OCI-LY1 (cell line): ENCODE results near the gene ST8SIA1.

Experiments used
- CTCF ChIP-seq: fragments of 200-600 bp; sonication (generic), shearing (Covaris generic); IDR thresholded peaks from 2 replicates; pipeline ENCODE4 v1.5.1; 2017; ENCODE audit warnings: mild to moderate bottlenecking, antibody characterized with exemption, low read length, moderate library complexity, mixed read lengths
- EZH2 ChIP-seq: fragments of 200-600 bp; sonication (generic), shearing (Covaris generic); IDR thresholded peaks from 2 replicates; pipeline ENCODE4 v1.8.0; 2017; ENCODE audit warnings: borderline replicate concordance, mixed run types, mild to moderate bottlenecking, antibody characterized with exemption, low read length, moderate library complexity, mixed read lengths

GRCh38 chr12:22190969-22191368, 143.5 kb downstream of the ST8SIA1 start:
- TF ChIP-seq CTCF (no peak), EZH2 (no peak)
